ENCODE data around the gene CD72.

- TF ChIP-seq EP300 (IDR thresholded peaks at IDR 0.05; ENCODE audit: borderline replicate concordance) (no peak), FOXM1 (IDR thresholded peaks at IDR 0.05; ENCODE audit: borderline replicate concordance, low read depth) (no peak), REST (IDR thresholded peaks at IDR 0.05; ENCODE audit: low read depth) (no peak), USF1 (IDR thresholded peaks at IDR 0.05) (no peak), YY1 (IDR thresholded peaks at IDR 0.05; ENCODE audit: low read depth) (no peak), EGR1 (IDR thresholded peaks at IDR 0.05) (no peak)
Measured at GRCh38 chr9:35666549-35666948, 48.3 kb upstream of the CD72 start.
